ENCODE measurements around the gene PBX1.

Gene PBX1

GRCh38 chr1:164733070-164733469 is 174.1 kb downstream of the PBX1 start:
- Histone ChIP-seq H3K4me1 (ENCODE audit: control insufficient read depth, insufficient read depth, low read length) (peaks cover 7% of the 10 kb centered on the region; the same call in 1 of the 2 replicates), H3K9me3 (ENCODE audit: control insufficient read depth, insufficient read depth, low read depth, low read length) (no peaks in the 10 kb centered on the region), H3K36me3 (ENCODE audit: control insufficient read depth in 2 of 2, insufficient read depth in 1 of 2, low read length in 2 of 2) (no peaks in the 10 kb centered on the region), H3K4me3 (ENCODE audit: low read depth, low read length) (no peak overlapping the region), H3K27ac (ENCODE audit: extremely low read depth, low read depth, low read length) (no peak overlapping the region)
- ChIA-PET POLR2A (no interaction called here), CTCF (interaction anchor here (0.6 kb wide), 1 partner anchor 996 kb away, joined by 3 read pairs; no protein-coding TSS in a partner anchor)
- TF ChIP-seq ZFP37 (tag by site-specific recombination; IDR thresholded peaks at IDR 0.05) (0 out of 2 replicates have a peak, but pooled peaks have one; percentile 39), BCL11B (tag by site-specific recombination; IDR thresholded peaks at IDR 0.05; ENCODE audit: low read depth) (no peak)

GRCh38 chr1:164733734-164734133 is 174.8 kb downstream of the PBX1 start:
- H3K36me3 ChIP-seq (ENCODE audit: control insufficient read depth in 2 of 2, insufficient read depth in 1 of 2, low read length in 2 of 2): no peaks in the 10 kb centered on the region
- POLR2A ChIA-PET: no interaction called here
- CTCF ChIA-PET: no interaction called here

GRCh38 chr1:164735315-164736052 is 176.5 kb downstream of the PBX1 start:
- peak; percentile 72 for TF ChIP-seq OSR2 (tag by site-specific recombination; IDR thresholded peaks at IDR 0.05)
- peak; percentile 75 for TF ChIP-seq FEZF1 (tag by site-specific recombination; IDR thresholded peaks at IDR 0.05)
- TF ChIP-seq ZBTB7A (tag by site-specific recombination; IDR thresholded peaks at IDR 0.05; ENCODE audit: low read depth): no peak
- Histone ChIP-seq H3K9me3 (ENCODE audit: control insufficient read depth, insufficient read depth, low read depth, low read length) (no peaks in the 10 kb centered on the region), H3K36me3 (ENCODE audit: control insufficient read depth in 2 of 2, insufficient read depth in 1 of 2, low read length in 2 of 2) (no peaks in the 10 kb centered on the region), H3K4me3 (ENCODE audit: low read depth, low read length) (no peak overlapping the region), H3K4me1 (ENCODE audit: control insufficient read depth, insufficient read depth, low read length) (no peaks in the 10 kb centered on the region), H3K27ac (ENCODE audit: extremely low read depth, low read depth, low read length) (no peak overlapping the region)
- POLR2A ChIA-PET: interaction anchor here (1.6 kb wide), 1 partner anchor 177 kb away, joined by 3 read pairs; the partner anchor contains the start of gene PBX1
- CTCF ChIA-PET: interaction anchor here (0.8 to 1.3 kb wide), 3 partner anchors 12 to 46 kb away, joined by 3 to 4 read pairs (median 4); no protein-coding TSS in a partner anchor

More at GRCh38 chr1:164733734-164734133, 174.8 kb downstream of the PBX1 start:
- no peak overlapping the region for H3K4me3 ChIP-seq (ENCODE audit: low read depth, low read length)
- H3K9me3 ChIP-seq (ENCODE audit: control insufficient read depth, insufficient read depth, low read depth, low read length): no peaks in the 10 kb centered on the region
- TF ChIP-seq HOXD13 (CRISPR knock-in tag; IDR thresholded peaks at IDR 0.05; ENCODE audit: borderline replicate concordance) (no peak), ZNF23 (tag by site-specific recombination; IDR thresholded peaks at IDR 0.05; ENCODE audit: borderline replicate concordance) (no peak), ZBTB20 (tag by site-specific recombination; IDR thresholded peaks at IDR 0.05) (0 out of 2 replicates have a peak, but pooled peaks have one; percentile 39), ZNF426 (tag by site-specific recombination; IDR thresholded peaks at IDR 0.05) (no peak), INSM2 (tag by site-specific recombination; IDR thresholded peaks at IDR 0.05) (no peak)
- peaks cover 7% of the 10 kb centered on the region; the same call in 1 of the 2 replicates for H3K4me1 ChIP-seq (ENCODE audit: control insufficient read depth, insufficient read depth, low read length)
- no peak overlapping the region for H3K27ac ChIP-seq (ENCODE audit: extremely low read depth, low read depth, low read length)

GRCh38 chr1:164736137-164736536 is 177.2 kb downstream of the PBX1 start:
- CTCF ChIA-PET: interaction anchor here (0.9 kb wide), 1 partner anchor 17 kb away, joined by 4 read pairs; no protein-coding TSS in a partner anchor
- no peak overlapping the region for H3K4me3 ChIP-seq (ENCODE audit: low read depth, low read length)
- no peak overlapping the region for H3K27ac ChIP-seq (ENCODE audit: extremely low read depth, low read depth, low read length)
- H3K9me3 ChIP-seq (ENCODE audit: control insufficient read depth, insufficient read depth, low read depth, low read length): no peaks in the 10 kb centered on the region
- POLR2A ChIA-PET: interaction anchor here (1.6 kb wide), 1 partner anchor 178 kb away, joined by 3 read pairs; the partner anchor contains the start of gene PBX1
- H3K36me3 ChIP-seq (ENCODE audit: control insufficient read depth in 2 of 2, insufficient read depth in 1 of 2, low read length in 2 of 2): no peaks in the 10 kb centered on the region
- H3K4me1 ChIP-seq (ENCODE audit: control insufficient read depth, insufficient read depth, low read length): no peaks in the 10 kb centered on the region
- no peak for TF ChIP-seq ZNF433 (tag by site-specific recombination; IDR thresholded peaks at IDR 0.05; ENCODE audit: low read depth)
- no peak for TF ChIP-seq ZBTB6 (tag by site-specific recombination; IDR thresholded peaks at IDR 0.05)
- TF ChIP-seq SP7 (tag by site-specific recombination; IDR thresholded peaks at IDR 0.05): no peak
- no peak for TF ChIP-seq MZF1 (tag by site-specific recombination; IDR thresholded peaks at IDR 0.05; ENCODE audit: borderline replicate concordance)
- TF ChIP-seq ZSCAN5A (tag by site-specific recombination; IDR thresholded peaks at IDR 0.05): no peak
- no peak for TF ChIP-seq ZNF211 (tag by site-specific recombination; IDR thresholded peaks at IDR 0.05; ENCODE audit: low read depth)
- TF ChIP-seq KLF1 (tag by site-specific recombination; IDR thresholded peaks at IDR 0.05): no peak
- no peak for TF ChIP-seq CTCF (tag by site-specific recombination; IDR thresholded peaks at IDR 0.05)
- no peak for TF ChIP-seq TCF7L2 (IDR thresholded peaks at IDR 0.05; ENCODE audit: borderline replicate concordance, low read depth, low read length)
- TF ChIP-seq ZNF366 (tag by site-specific recombination; conservative IDR thresholded peaks at IDR 0.05): no peak
- no peak for TF ChIP-seq WT1 (tag by site-specific recombination; IDR thresholded peaks at IDR 0.05)
- no peak for TF ChIP-seq ZNF776 (tag by site-specific recombination; IDR thresholded peaks at IDR 0.05; ENCODE audit: borderline replicate concordance)
